C4-2B (cell line): ENCODE data around the gene TPP1.

Experiments used
- ZFX ChIP-seq: fragments of 450-650 bp; IDR thresholded peaks from 2 replicates; pipeline ENCODE4 v1.6.1; 2017
- TF ChIP-seq, protein P1 (sequence below): fragments of 450-650 bp; conservative IDR thresholded peaks from 2 replicates; pipeline ENCODE4 v1.5.1; 2017; ENCODE audit warnings: mild to moderate bottlenecking

DNA sequence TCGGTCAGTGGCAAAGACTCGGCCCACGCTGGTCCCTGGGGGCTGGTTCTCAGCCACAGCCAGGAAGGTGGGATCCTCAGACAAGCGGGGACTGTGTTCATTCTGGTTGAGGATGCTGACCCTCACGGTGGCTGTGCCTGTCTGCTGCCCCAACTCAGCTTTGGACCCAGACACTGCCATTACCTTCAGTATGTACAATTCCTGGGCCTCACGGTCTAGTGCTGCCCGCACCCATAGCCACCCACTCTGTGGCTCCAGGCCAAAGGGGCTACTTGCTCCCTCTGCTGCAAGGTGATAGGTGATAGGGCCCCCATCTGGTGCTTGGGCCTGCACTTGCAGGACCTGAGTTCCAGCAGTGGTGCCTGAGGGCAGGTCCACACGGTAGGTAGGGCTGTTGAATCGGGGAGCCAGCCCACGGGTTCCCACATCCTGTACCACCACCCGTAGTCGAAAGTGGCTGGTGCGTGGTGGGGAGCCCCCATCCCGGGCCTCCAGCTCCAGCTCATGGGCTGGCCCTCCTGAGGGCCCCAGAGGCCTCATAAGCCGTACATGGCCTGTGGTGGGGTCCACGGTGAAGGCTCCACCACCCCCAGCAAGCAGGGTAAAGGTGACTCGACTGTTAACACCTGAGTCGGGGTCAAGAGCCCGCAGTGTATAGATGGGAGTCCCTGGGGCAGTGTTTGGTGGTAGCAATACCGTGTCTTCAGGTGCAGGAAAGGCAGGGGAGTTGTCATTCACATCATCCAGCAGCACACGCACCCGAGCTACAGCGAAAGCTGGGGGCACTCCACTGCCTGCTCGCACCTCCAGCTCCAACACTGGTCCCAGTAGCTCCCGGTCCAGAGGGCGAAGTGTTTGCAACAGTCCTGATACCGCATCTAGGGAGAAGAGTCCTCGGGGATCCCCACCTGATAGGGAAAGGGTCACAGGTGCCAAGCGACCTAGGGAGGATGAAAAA is 13.2 kb upstream of the TPP1 start:
- TF ChIP-seq, protein P1, sequence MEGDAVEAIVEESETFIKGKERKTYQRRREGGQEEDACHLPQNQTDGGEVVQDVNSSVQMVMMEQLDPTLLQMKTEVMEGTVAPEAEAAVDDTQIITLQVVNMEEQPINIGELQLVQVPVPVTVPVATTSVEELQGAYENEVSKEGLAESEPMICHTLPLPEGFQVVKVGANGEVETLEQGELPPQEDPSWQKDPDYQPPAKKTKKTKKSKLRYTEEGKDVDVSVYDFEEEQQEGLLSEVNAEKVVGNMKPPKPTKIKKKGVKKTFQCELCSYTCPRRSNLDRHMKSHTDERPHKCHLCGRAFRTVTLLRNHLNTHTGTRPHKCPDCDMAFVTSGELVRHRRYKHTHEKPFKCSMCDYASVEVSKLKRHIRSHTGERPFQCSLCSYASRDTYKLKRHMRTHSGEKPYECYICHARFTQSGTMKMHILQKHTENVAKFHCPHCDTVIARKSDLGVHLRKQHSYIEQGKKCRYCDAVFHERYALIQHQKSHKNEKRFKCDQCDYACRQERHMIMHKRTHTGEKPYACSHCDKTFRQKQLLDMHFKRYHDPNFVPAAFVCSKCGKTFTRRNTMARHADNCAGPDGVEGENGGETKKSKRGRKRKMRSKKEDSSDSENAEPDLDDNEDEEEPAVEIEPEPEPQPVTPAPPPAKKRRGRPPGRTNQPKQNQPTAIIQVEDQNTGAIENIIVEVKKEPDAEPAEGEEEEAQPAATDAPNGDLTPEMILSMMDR = no peak
- no peak for TF ChIP-seq ZFX
